Motor neuron (in vitro differentiated cells): ENCODE measurements around the gene CLTCL1. TPM values are rescaled to one million over a fixed set of nuclear protein-coding genes. Genes with fewer than 3 reads are reported as not detected.

ENCODE experiments used
- ATAC-seq, 8 experiments: fragments of 200-7000 bp; cut with Tn5 transposase; replicated peaks in 6 of 8; 2 replicates each; pipeline ENCODE4 v1.8.0; 2021; ENCODE audit warnings: mild to moderate bottlenecking in 8 of 8, moderate library complexity in 8 of 8
- H3K27ac ChIP-seq, 2 donors: fragments of 250-450 bp; sonication (Bioruptor Pico); 2 replicates each; pipeline ENCODE4 v1.9.0; 2021; ENCODE audit warnings: antibody characterized with exemption in 2 of 2, mild to moderate bottlenecking in 2 of 2, moderate library complexity in 1 of 2
- H3K4me1 ChIP-seq, 2 donors: fragments of 250-450 bp; sonication (Bioruptor Pico); replicated peaks in 1 of 2; 2 replicates each; pipeline ENCODE4 v1.6.1; 2021; ENCODE audit warnings: antibody characterized with exemption in 2 of 2, mild to moderate bottlenecking in 2 of 2, moderate library complexity in 1 of 2
- H3K4me3 ChIP-seq, 5 donors: fragments of 250-450 bp; sonication (Bioruptor Pico); 2 replicates each; pipeline ENCODE4 v1.9.0; 2021; ENCODE audit warnings: antibody characterized with exemption in 5 of 5, mild to moderate bottlenecking in 5 of 5, moderate library complexity in 4 of 5
- WGBS, 10 experiments: fragments of 450-650 bp; shearing (Covaris generic); methylation state at CpG; one replicate each; pipeline ENCODE4 v1.0.0; 2022; 5-methylcytosine and 5-hydroxymethylcytosine counted together
- in situ Hi-C, 9 experiments: fragments of 400-800 bp; cut with MboI; loops; one replicate each; pipeline ENCODE4 v1.15.0; 2021; ENCODE audit warnings: low sequenced_read_pairs in 9 of 9, low pct_unique_long_range_greater_than_20kb in 2 of 9; ENCODE audit not compliant: unreplicated experiment in 9 of 9
- total RNA-seq, 8 experiments: library from RNA; unstranded; fragments of 300-600 nt; gene quantifications; 2 replicates each; pipeline versions ENCODE4 v1.2.3 to v1.2.4, GENCODE V29; 2022

CLTCL1 gene
- total RNA-seq, 8 experiments from 2014 or later, result 3.5 to 12.8 (median 6.1) TPM

GRCh38 chr22:19178657-19179496, 112.6 kb downstream of the CLTCL1 start, which contains the start of gene SLC25A1:
Gene SLC25A1 (minus strand): TSS chr22:19178736. CDS start chr22:19178673, 63 bp downstream.
- Histone ChIP-seq H3K4me3 (peak within 1 kb of the TSS; percentile 61 to 91 (median 79)), H3K27ac (peak within 1 kb of the TSS; percentile 76 to 88), H3K4me1 (peaks cover 21 to 22% of the 10 kb centered on the region in 2 donors)
- peak; percentile 65 to 87 (median 83) for ATAC-seq
- WGBS, 10 experiments, result 0% methylated on average over 1 to 6 of the region's 86 CpGs; no CpG with 5 or more reads in 7 of the 10 experiments
- in situ Hi-C loops, result loop anchor here in 2 of 9 experiments (25.0 kb wide), 2 partner anchors 258 to 458 kb away; partner anchors contain the start of genes C22orf39 (in 1 of the 2), HIRA (in 1 of the 2) and MRPL40 (in 1 of the 2)

GRCh38 chr22:19178065-19178656, 113.4 kb downstream of the CLTCL1 start:
- H3K27ac ChIP-seq, result peak overlapping the region; percentile 76 to 88
- peaks cover 23 to 25% of the 10 kb centered on the region in 2 donors for H3K4me1 ChIP-seq
- in situ Hi-C loops, result loop anchor here in 2 of 9 experiments (25.0 kb wide), 2 partner anchors 259 to 459 kb away; partner anchors contain the start of genes C22orf39 (in 1 of the 2), HIRA (in 1 of the 2) and MRPL40 (in 1 of the 2)
- peak overlapping the region; percentile 61 to 91 (median 79) for H3K4me3 ChIP-seq
- ATAC-seq, result peak; percentile 18 to 67 (median 60)
- WGBS, 10 experiments, result no CpG with 5 or more reads among the region's 80 CpGs

- ATAC-seq, result peak in 3 of 8 experiments; percentile 0
- H3K4me1 ChIP-seq, result peaks cover 30 to 32% of the 10 kb centered on the region in 2 donors
- in situ Hi-C loops, result loop anchor here in 2 of 9 experiments (25.0 kb wide), 2 partner anchors 260 to 460 kb away; partner anchors contain the start of genes C22orf39 (in 1 of the 2), HIRA (in 1 of the 2) and MRPL40 (in 1 of the 2)
- WGBS, 10 experiments, result 10 to 80% (median 43%) methylated on average over 1 to 30 of the region's 55 CpGs; no CpG with 5 or more reads in 4 of the 10 experiments
- peak overlapping the region; percentile 61 to 91 (median 79) for H3K4me3 ChIP-seq
- H3K27ac ChIP-seq, result peak overlapping the region; percentile 76 to 88
Observed at GRCh38 chr22:19177164-19178064, 114.1 kb downstream of the CLTCL1 start.

GRCh38 chr22:19176732-19177131, 114.8 kb downstream of the CLTCL1 start:
- ATAC-seq, result no peak
- WGBS, 10 experiments, result 83% methylated on average over 4 of the region's 12 CpGs; no CpG with 5 or more reads in 9 of the 10 experiments
- in situ Hi-C loops, result loop anchor here in 2 of 9 experiments (25.0 kb wide), 2 partner anchors 261 to 461 kb away; partner anchors contain the start of genes C22orf39 (in 1 of the 2), HIRA (in 1 of the 2) and MRPL40 (in 1 of the 2)
- Histone ChIP-seq H3K27ac (peak overlapping the region in 1 of 2 donors; percentile 88), H3K4me3 (peak overlapping the region in 2 of 5 donors; percentile 78 to 80), H3K4me1 (peaks cover 32 to 34% of the 10 kb centered on the region in 2 donors)

GRCh38 chr22:19176175-19176643, 115.3 kb downstream of the CLTCL1 start:
- in situ Hi-C loops, result loop anchor here in 2 of 9 experiments (25.0 kb wide), 2 partner anchors 261 to 461 kb away; partner anchors contain the start of genes C22orf39 (in 1 of the 2), HIRA (in 1 of the 2) and MRPL40 (in 1 of the 2)
- Histone ChIP-seq H3K4me3 (no peak overlapping the region), H3K27ac (peak overlapping the region in 1 of 2 donors; percentile 37)

GRCh38 chr22:19175602-19176174, 115.8 kb downstream of the CLTCL1 start:
- in situ Hi-C loops, result loop anchor here in 2 of 9 experiments (25.0 kb wide), 2 partner anchors 262 to 462 kb away; partner anchors contain the start of genes C22orf39 (in 1 of the 2), HIRA (in 1 of the 2) and MRPL40 (in 1 of the 2)
- Histone ChIP-seq H3K4me3 (no peak overlapping the region), H3K4me1 (peaks cover 34 to 36% of the 10 kb centered on the region in 2 donors), H3K27ac (no peak overlapping the region)
- ATAC-seq, result no peak
- no CpG with 5 or more reads among the region's 21 CpGs for WGBS, 10 experiments

More at GRCh38 chr22:19176175-19176643, 115.3 kb downstream of the CLTCL1 start:
- WGBS, 10 experiments, result 67 to 100% (median 75%) methylated on average over 1 to 2 of the region's 12 CpGs; no CpG with 5 or more reads in 7 of the 10 experiments
- peaks cover 32 to 34% of the 10 kb centered on the region in 2 donors for H3K4me1 ChIP-seq
- ATAC-seq, result no peak

GRCh38 chr22:19175026-19175601, 116.4 kb downstream of the CLTCL1 start:
- Histone ChIP-seq H3K27ac (no peak overlapping the region), H3K4me3 (no peak overlapping the region), H3K4me1 (peaks cover 38 to 39% of the 10 kb centered on the region in 2 donors)
- WGBS, 10 experiments, result 92 to 93% methylated on average over 2 to 3 of the region's 7 CpGs; no CpG with 5 or more reads in 8 of the 10 experiments
- no peak for ATAC-seq
- in situ Hi-C loops, result loop anchor here in 2 of 9 experiments (25.0 kb wide), 2 partner anchors 262 to 462 kb away; partner anchors contain the start of genes C22orf39 (in 1 of the 2), HIRA (in 1 of the 2) and MRPL40 (in 1 of the 2)

GRCh38 chr22:19174106-19175025, 117.2 kb downstream of the CLTCL1 start:
- H3K4me1 ChIP-seq, result peaks cover 34% of the 10 kb centered on the region in 2 donors
- 20 to 67% (median 56%) methylated on average over 2 to 6 of the region's 14 CpGs; no CpG with 5 or more reads in 4 of the 10 experiments for WGBS, 10 experiments
- H3K4me3 ChIP-seq, result no peak overlapping the region
- no peak overlapping the region for H3K27ac ChIP-seq
- no peak for ATAC-seq
- in situ Hi-C loops, result loop anchor here in 2 of 9 experiments (25.0 kb wide), 2 partner anchors 263 to 463 kb away; partner anchors contain the start of genes C22orf39 (in 1 of the 2), HIRA (in 1 of the 2) and MRPL40 (in 1 of the 2)

- H3K4me1 ChIP-seq, result peaks cover 34% of the 10 kb centered on the region in 2 donors
- H3K27ac ChIP-seq, result peak overlapping the region in 1 of 2 donors; percentile 85
- peak overlapping the region in 4 of 5 donors; percentile 79 to 99 (median 95) for H3K4me3 ChIP-seq
- 33 to 100% (median 80%) methylated on average over 1 to 6 of the region's 19 CpGs; no CpG with 5 or more reads in 3 of the 10 experiments for WGBS, 10 experiments
- in situ Hi-C loops, result no loop called here
- ATAC-seq, result no peak
Observed at GRCh38 chr22:19173047-19174035, 118.2 kb downstream of the CLTCL1 start.
